HG03025 (cell line): ENCODE results near the gene KRT6B.
"Not testable (repeated sequence)": the region's sequence is repeated elsewhere in the genome, so short reads cannot be mapped to it uniquely, and the experiment has no call there.

Experiments
- ATAC-seq: cut with Tn5 transposase; IDR thresholded peaks from one replicate; pipeline ENCODE4 v1.9.1; 2021; ENCODE audit warnings: mild to moderate bottlenecking, moderate library complexity; ENCODE audit not compliant: unreplicated experiment, low FRiP score

KRT6B gene

GRCh38 chr12:52452101-52452500, at the start of gene KRT6B:
TSS of gene KRT6B (minus strand) at chr12:52452146. CDS start at chr12:52452078, 68 bp downstream.
- no peak for ATAC-seq

GRCh38 chr12:52501490-52501889, 49.5 kb upstream of the KRT6B start:
- no peak for ATAC-seq

- not testable (repeated sequence) for ATAC-seq
Observed at GRCh38 chr12:52500574-52500973, 48.6 kb upstream of the KRT6B start.

- no peak for ATAC-seq
Observed at GRCh38 chr12:52499806-52500560, 48.0 kb upstream of the KRT6B start.

- no peak for ATAC-seq
Observed at GRCh38 chr12:52498946-52499345, 47.0 kb upstream of the KRT6B start.

- ATAC-seq = no peak
Observed at GRCh38 chr12:52497975-52498374, 46.0 kb upstream of the KRT6B start.

GRCh38 chr12:52496590-52497071, 44.7 kb upstream of the KRT6B start:
- ATAC-seq = no peak

GRCh38 chr12:52496054-52496453, 44.1 kb upstream of the KRT6B start:
- no peak for ATAC-seq

GRCh38 chr12:52495389-52495788, 43.4 kb upstream of the KRT6B start:
- no peak for ATAC-seq

GRCh38 chr12:52494518-52494917, 42.6 kb upstream of the KRT6B start:
- no peak for ATAC-seq

GRCh38 chr12:52494100-52494499, 42.2 kb upstream of the KRT6B start:
- ATAC-seq = no peak

- ATAC-seq = no peak
Observed at GRCh38 chr12:52493172-52493571, 41.2 kb upstream of the KRT6B start, which contains the start of gene KRT6A. TSS of gene KRT6A (minus strand) at chr12:52493257. CDS start at chr12:52493188, 69 bp downstream.

GRCh38 chr12:52492405-52492804, 40.5 kb upstream of the KRT6B start:
- ATAC-seq = not testable (repeated sequence)

- ATAC-seq = not testable (repeated sequence)
Observed at GRCh38 chr12:52491495-52491894, 39.5 kb upstream of the KRT6B start.

GRCh38 chr12:52488736-52489135, 36.8 kb upstream of the KRT6B start:
- ATAC-seq = no peak

- ATAC-seq = not testable (repeated sequence)
Observed at GRCh38 chr12:52487744-52488443, 35.9 kb upstream of the KRT6B start.

GRCh38 chr12:52487211-52487610, 35.3 kb upstream of the KRT6B start:
- no peak for ATAC-seq

GRCh38 chr12:52486166-52487105, 34.5 kb upstream of the KRT6B start:
- no peak for ATAC-seq

GRCh38 chr12:52480073-52480472, 28.1 kb upstream of the KRT6B start:
- no peak for ATAC-seq

GRCh38 chr12:52477651-52478050, 25.7 kb upstream of the KRT6B start:
- ATAC-seq = no peak

GRCh38 chr12:52474212-52474611, 22.3 kb upstream of the KRT6B start:
- no peak for ATAC-seq
